Effector CD4-positive, alpha-beta T cell (primary cell): Measurements from ENCODE around the gene RIMS1.

Experiments
- DNase-seq: peaks from one replicate; pipeline ENCODE4 v3.0.0-alpha.2; 2020

The RIMS1 gene

DNA sequence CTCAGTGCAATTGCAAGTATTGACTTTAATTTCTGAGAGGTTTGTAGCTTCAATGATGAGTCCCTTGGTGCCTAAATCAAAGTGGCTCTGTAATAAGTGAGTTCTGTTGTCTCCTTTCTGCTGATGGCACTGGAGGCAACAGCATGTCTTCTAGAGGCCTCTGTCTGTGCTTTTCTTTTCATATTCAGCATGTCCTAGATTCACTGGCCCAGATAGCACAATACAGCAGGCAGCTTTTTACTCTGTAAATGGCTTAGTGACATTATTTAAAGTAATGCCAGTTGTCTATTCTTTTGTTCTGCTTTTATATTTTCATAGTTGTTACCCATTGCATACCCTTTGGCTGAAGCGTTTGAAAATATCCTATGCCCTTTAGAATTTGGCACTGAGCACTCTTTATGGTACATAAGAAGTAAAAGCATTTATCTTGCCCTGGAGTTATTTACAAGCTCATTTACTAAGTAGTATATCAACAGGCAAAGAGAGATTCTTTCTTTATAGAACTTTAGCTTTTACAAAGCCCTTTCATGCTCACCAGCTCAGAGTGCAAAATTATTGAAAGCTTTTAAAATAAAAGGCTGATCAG lies 464.0 kb downstream of the RIMS1 start:
- no peak for DNase-seq

DNA sequence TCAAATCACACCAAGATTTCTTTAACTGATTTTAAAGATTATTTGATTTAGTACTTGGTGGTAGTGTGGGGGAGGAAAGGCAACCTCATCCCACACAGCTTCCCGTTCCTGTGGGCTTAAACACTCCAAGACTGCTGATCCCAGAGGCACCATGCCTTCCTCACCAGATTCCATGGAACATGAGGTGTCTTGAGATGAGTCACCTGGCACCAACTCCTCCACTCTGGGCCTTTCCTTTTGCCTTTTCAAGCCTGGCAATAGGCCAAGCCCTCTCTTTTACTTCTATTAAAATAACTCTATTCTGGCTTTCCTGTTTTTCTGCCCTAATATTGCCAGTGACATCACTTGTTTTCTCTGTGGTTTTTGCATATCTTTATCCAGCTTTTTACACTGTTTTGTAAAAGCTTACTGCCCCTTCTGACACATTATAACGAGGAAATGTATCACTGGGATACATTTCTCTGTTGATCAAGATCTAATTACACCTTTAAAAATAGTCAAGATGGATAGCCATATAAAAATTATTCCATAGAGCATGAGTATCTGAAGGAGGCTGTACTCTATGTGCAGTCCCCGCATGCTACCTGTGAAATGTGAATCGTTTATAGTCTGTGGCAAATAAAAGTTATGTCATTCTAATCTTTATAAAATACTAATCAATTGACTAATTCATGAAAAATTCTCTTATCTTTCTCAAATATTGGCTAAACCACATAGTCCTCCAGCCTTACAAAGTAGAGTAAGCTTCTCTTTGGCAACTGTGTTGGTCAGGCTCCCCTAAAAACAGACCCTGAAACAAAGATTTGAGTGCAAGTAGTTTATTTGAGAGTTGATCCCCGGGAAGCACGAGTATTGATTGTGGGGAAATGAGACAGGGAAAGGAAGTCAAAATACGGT lies 477.7 kb downstream of the RIMS1 start:
- no peak for DNase-seq

DNA sequence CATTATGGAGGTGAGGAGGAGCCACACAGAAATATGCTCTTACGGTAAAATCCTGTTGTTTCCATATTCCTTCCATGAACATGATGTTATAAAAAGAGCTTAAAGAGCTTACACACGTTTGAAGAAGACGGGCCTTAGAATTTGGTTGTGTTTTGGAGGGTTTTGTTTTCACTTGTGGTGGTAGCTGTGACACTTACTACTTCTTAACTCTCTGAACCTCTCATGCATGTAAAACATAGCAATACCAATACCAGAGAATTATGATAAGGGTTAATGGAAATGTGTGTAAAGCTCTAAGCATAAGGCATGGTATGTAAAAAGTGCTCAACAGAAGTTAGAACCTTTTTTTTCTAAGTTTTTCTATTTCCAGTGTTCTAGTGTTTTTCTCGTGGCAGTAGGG lies 479.4 kb downstream of the RIMS1 start:
- DNase-seq: no peak

DNA sequence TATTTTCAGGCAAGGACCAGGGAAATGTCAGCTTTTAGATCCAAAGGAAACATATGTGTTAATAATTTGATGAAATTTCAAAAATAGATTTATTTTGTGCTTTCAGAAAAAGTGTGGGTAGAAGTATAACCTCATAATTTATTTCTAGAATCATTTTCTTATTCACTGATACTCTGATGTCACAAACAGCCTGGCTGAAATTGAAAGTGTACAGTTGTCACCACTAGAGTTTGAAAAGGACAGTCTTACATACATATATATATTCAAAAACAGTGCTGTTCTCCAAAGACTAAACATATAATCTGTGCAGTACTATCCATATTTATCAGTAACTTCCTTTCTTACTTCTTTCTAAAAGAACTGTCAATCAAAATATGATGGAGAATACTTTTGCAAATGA lies 481.1 kb downstream of the RIMS1 start:
- no peak for DNase-seq

DNA sequence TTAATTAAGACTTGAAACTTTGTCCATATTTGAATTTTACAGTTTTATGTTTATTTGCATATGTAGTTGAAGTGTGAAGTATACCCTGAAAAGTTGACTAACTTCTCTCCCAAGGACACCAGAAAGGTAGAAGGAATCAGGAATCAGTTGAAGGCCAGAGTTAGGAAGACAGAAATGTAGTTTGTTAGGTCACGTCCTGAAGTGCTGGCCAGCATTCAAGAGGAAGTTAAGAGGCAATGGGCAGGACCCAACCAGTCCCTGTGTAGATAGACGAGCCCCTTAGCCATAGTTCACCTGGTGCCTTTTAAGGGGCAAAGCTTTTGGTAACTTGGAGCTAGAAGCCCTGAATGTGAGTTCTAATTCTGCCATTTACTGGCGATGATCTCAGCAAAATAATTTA lies 485.1 kb downstream of the RIMS1 start:
- DNase-seq: no peak

- no peak for DNase-seq
Measured at GRCh38 chr6:72374172-72374571, 487.8 kb downstream of the RIMS1 start.

DNA sequence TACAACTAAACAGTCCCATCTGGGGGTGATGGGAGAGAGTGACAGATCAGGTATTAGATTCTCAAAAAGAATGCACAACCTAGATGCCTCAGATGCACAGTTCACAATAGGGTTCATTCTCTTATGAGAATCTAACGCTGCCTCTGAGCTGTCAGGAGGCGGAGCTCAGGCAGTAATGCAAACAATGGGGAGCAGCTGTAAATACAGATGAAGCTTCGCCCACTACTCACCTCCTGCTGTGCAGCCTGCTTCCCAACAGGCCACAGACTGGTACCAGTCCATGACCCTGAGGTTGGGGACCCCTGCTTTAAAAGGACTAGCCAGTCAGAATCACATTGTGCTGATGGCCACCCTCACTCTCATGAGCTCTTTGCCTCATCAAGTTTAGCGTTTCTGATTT lies 488.5 kb downstream of the RIMS1 start:
- no peak for DNase-seq

- DNase-seq: no peak
Measured at GRCh38 chr6:72376736-72377135, 490.4 kb downstream of the RIMS1 start.

DNA sequence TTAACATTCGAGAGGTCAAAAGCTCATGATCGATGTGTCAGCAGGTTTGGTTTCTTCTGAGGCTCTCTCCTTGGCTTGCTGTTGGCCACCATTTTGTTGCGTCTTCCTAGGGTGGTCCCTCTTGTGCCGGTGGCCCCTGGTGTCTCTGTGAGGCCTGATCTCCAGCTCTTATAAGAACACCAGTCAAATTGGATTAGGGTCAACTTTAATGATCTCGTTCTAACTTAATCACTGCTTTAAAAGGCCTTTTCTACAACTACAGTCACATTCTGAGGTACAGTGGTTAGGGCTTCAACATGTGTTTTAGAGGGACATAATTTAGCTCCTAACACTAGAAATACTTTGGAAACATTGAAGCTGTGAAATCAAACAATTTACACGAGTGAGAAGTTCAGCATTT lies 494.7 kb downstream of the RIMS1 start:
- no peak for DNase-seq

GRCh38 chr6:72382602-72383529 lies 496.5 kb downstream of the RIMS1 start:
- DNase-seq: no peak

- DNase-seq: no peak
Measured at GRCh38 chr6:72386324-72386723, 500.0 kb downstream of the RIMS1 start.

- no peak for DNase-seq
Measured at GRCh38 chr6:72389698-72390097, 503.3 kb downstream of the RIMS1 start.

DNA sequence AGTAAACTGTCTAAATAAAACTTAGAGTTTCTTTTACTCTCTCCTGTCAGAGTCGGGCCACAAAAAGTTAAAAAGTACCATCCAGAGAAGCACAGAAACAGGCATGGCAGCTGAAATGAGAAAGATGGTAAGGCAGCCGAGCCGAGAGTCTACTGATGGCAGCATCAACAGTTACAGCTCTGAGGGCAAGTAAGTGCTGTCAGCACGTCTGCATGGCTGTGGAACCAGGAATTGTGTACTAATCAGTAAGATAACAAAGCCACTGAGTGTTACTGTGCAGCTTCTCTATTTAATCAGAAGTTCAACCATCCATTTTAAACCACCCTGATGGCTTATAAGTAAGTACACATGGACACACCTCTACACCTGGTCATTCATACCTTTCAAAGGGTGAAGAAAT lies 504.2 kb downstream of the RIMS1 start:
- no peak for DNase-seq

DNA sequence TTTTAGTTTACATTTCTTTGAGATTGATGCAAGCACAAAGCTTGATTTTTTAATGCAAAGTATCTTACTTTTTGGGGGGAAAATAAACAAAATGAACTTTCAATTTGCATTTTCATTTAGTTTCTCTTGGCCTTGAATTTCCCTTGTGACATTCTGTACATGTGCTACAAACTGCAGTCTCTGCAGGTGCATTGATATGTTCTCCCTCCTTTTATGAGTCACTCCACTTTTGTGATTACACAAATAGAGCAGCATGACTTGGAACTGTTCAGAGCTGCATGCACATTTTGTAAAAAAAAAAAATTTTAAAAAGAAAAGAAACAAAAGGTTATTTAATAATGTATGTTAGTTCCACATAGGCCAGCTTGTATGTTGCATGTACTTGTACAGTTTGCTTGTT lies 515.5 kb downstream of the RIMS1 start:
- DNase-seq: no peak

DNA sequence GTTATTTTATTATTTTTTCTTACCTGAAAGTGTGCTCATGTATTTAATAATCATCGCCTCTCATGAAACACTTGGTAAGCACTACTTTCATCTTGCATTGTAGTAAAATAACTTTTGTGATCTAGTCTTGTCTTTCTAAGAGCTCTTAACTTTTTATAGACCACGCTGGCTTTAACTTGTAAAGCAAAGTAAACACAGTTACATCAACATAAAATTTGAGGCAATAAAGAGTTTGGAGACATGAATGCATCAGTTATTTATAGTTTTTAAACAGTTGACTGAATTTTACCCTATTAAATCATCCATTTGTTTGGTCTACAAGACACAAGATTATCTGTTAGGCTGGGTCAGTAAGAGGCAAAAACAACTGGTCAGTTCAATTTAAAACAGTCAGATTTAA lies 517.1 kb downstream of the RIMS1 start:
- no peak for DNase-seq

DNA sequence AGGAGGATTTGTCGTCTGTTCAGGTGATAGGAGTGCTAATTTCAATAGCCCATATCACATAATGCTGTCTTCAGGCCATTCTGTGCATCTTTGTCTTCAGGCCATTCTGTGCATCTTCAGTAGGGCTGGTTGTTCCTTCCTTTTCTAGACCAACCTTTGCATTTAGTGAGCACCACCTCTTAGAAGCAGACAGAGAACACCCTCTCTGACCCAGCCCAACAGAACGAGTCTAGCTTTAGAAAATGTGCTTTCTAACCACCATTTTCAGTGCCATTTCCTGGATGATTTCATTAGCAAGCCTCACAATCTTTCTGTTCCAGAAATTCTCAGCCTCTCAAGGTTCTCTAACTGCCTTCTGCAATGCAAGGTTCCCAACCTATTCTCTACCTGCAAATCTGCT lies 520.2 kb downstream of the RIMS1 start:
- DNase-seq: no peak

DNA sequence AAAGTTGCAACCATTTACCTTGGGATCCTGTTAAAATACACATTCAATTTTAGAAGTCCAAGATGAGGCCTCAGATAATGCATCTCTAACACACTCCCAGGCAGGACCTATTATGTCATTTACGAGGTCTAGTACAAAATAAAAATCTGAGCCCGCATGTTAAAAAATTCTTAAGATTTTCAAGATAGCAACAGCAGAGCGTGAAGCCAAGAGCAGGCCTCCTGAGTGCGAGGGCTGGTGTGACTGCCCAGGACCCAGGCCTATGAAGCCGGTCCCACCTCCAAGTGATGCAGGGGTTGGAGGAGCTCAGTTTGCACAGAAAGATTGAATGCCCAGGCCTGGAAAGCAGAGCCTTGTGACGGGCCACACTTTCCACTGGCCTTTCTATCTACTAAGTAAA lies 524.4 kb downstream of the RIMS1 start:
- DNase-seq: no peak

GRCh38 chr6:72411872-72412708 lies 525.7 kb downstream of the RIMS1 start:
- peak; percentile 61 for DNase-seq

- no peak for DNase-seq
Measured at GRCh38 chr6:72412709-72413044, 526.3 kb downstream of the RIMS1 start.

- DNase-seq: no peak
Measured at GRCh38 chr6:72413884-72414283, 527.5 kb downstream of the RIMS1 start.

GRCh38 chr6:72414657-72415056 lies 528.3 kb downstream of the RIMS1 start:
- no peak for DNase-seq

DNA sequence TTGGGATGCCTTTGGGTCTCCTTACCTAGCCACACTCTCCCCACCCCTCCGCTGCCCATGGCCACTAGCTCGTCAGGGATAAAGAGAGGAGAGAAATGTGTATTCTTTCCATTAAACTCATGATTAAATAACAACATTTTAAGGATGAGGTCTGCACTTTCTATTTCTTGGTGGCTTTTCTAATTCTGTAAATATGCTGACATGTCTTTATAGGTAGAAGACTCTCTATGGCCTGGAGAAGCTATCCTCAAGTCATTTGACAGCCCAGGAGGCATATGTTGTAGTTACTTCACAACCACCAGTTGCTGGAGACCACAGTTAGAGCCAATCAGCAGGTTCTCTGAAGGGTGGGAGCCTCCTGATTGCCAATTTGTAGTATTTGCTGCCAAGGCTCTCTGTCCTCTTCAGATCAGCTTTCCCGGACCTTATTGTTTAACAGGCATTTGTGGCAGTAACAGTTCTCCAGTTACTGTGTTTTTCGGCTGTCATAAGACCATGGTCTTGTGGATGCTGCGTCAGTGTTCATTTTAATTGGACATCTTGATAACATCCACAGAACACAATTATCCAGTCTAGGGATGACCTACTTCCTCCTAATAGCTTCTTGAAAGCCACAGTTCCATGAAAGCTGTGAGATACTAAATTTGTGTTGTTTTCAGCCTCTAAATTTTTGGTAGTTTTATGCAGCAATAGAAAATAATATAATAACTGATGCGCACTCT lies 530.6 kb downstream of the RIMS1 start:
- no peak for DNase-seq
